Measurements from ENCODE around the gene MEIOSIN. TPM values are rescaled to one million over a fixed set of nuclear protein-coding genes. Genes with fewer than 3 reads are reported as not detected.
A peak's percentile ranks its signal among the peaks of the same experiment; 100 is the strongest.

The MEIOSIN gene
- total and polyA plus RNA-seq, 2 of the 13 experiments (the other 11 are each of a cell fraction or from before 2014, with no cell fraction given): not detected

GRCh38 chr19:45713141-45713540 is 20.1 kb upstream of the MEIOSIN start:
- Histone ChIP-seq H3K9me3 (ENCODE audit: low read length) (no peaks in the 10 kb centered on the region), H3K27me3 (ENCODE audit: control insufficient read depth in 1 of 2, insufficient read depth in 2 of 2, low read length in 2 of 2) (no peaks in the 10 kb centered on the region; a peak in 1 of 5 replicates), H3K4me1 (ENCODE audit: insufficient read depth, low read length) (peaks cover 23% of the 10 kb centered on the region), H3K36me3 (replicated peaks in 1 of 2; ENCODE audit: control insufficient read depth in 1 of 2, insufficient read depth in 2 of 2, low read length in 2 of 2) (peaks cover 3 to 6% of the 10 kb centered on the region in 2 experiments; a peak in 1 of 5 replicates), H3K9ac (ENCODE audit: insufficient read depth, low read depth, low read length) (no peak overlapping the region), H3K4me3 (replicated peaks in 1 of 3; ENCODE audit: insufficient read depth in 1 of 3, low read depth in 2 of 3, low read length in 3 of 3) (no peak overlapping the region), H2AFZ (ENCODE audit: low read length) (no peak overlapping the region), H4K20me1 (ENCODE audit: insufficient read depth, low read length) (no peaks in the 10 kb centered on the region), H3K4me2 (ENCODE audit: low read depth, low read length) (no peak overlapping the region), H3K27ac (ENCODE audit: extremely low read length, insufficient read depth, low read length) (no peak overlapping the region), H3K79me2 (ENCODE audit: insufficient read depth, low read length) (peaks cover 28% of the 10 kb centered on the region)
- intact Hi-C loops (cut with micrococcal nuclease; ENCODE audit: unreplicated experiment): no loop called here
- ChIA-PET CTCF (ENCODE audit: low intra/inter-chr PET ratio, low total read pairs) (no interaction called here), POLR2A (no interaction called here)
- WGBS (ENCODE audit: low lambda C conversion rate): 96% methylated on average over 8 of the region's 15 CpGs
- no TSS peak for BruUV-seq (replicated peaks)
- DNase-seq (ENCODE audit: low spot score) (no peak), FAIRE-seq (no peak), ATAC-seq (no peak)
- in situ Hi-C loops (cut with HindIII; ENCODE audit: extremely low pct_ligation_motif_present, low pct_unique_long_range_greater_than_20kb): no loop called here
- TF ChIP-seq AGO2 (optimal IDR thresholded peaks at IDR 0.05; ENCODE audit: low read depth, low read length) (peak; percentile 8), ZNF674 (CRISPR knock-in tag; IDR thresholded peaks at IDR 0.05; ENCODE audit: low read depth) (no peak)

- H4K20me1 ChIP-seq (ENCODE audit: insufficient read depth, low read length): no peaks in the 10 kb centered on the region
- WGBS (ENCODE audit: low lambda C conversion rate): 75% methylated on average over 3 of the region's 3 CpGs
- no peak overlapping the region for H3K27ac ChIP-seq (ENCODE audit: extremely low read length, insufficient read depth, low read length)
- CTCF ChIA-PET (ENCODE audit: low intra/inter-chr PET ratio, low total read pairs): no interaction called here
- no peak overlapping the region for H3K9ac ChIP-seq (ENCODE audit: insufficient read depth, low read depth, low read length)
- peaks cover 37% of the 10 kb centered on the region for H3K79me2 ChIP-seq (ENCODE audit: insufficient read depth, low read length)
- H3K27me3 ChIP-seq (ENCODE audit: control insufficient read depth in 1 of 2, insufficient read depth in 2 of 2, low read length in 2 of 2): no peaks in the 10 kb centered on the region; a peak in 1 of 5 replicates
- POLR2A ChIA-PET: interaction anchor here (1.4 to 4.7 kb wide), 3 partner anchors 23 to 54 kb away, joined by 3 to 94 read pairs (median 3); partner anchors contain the start of genes QPCTL and SIX5
- peaks cover 43% of the 10 kb centered on the region for H3K4me1 ChIP-seq (ENCODE audit: insufficient read depth, low read length)
- DNase-seq (ENCODE audit: low spot score) (no peak), ATAC-seq (no peak), FAIRE-seq (no peak)
- peak overlapping the region; percentile 80; the same call in 1 of the 2 replicates for H3K4me2 ChIP-seq (ENCODE audit: low read depth, low read length)
- in situ Hi-C loops (cut with HindIII; ENCODE audit: extremely low pct_ligation_motif_present, low pct_unique_long_range_greater_than_20kb) (no loop called here), intact Hi-C loops (cut with micrococcal nuclease; ENCODE audit: unreplicated experiment) (no loop called here)
- no TSS peak for BruUV-seq (replicated peaks)
- H3K4me3 ChIP-seq (replicated peaks in 1 of 3; ENCODE audit: insufficient read depth in 1 of 3, low read depth in 2 of 3, low read length in 3 of 3): no peak overlapping the region
- no peaks in the 10 kb centered on the region for H3K9me3 ChIP-seq (ENCODE audit: low read length)
- no peak overlapping the region for H2AFZ ChIP-seq (ENCODE audit: low read length)
- peaks cover 3 to 12% of the 10 kb centered on the region in 2 experiments; a peak in 1 of 5 replicates for H3K36me3 ChIP-seq (replicated peaks in 1 of 2; ENCODE audit: control insufficient read depth in 1 of 2, insufficient read depth in 2 of 2, low read length in 2 of 2)
- TF ChIP-seq ZNF17 (CRISPR knock-in tag; IDR thresholded peaks at IDR 0.05): no peak
- TF ChIP-seq SAP130 (CRISPR knock-in tag; IDR thresholded peaks at IDR 0.05; ENCODE audit: low read depth): 0 out of 2 replicates have a peak, but pooled peaks have one; percentile 6
- TF ChIP-seq HOXA3 (CRISPR knock-in tag; IDR thresholded peaks at IDR 0.05): 0 out of 2 replicates have a peak, but pooled peaks have one; percentile 17
- TF ChIP-seq RXRA (CRISPR knock-in tag; IDR thresholded peaks at IDR 0.05): no peak
- TF ChIP-seq ETV5 (CRISPR knock-in tag; IDR thresholded peaks at IDR 0.05; ENCODE audit: borderline replicate concordance): no peak
- 0 out of 4 replicates have a peak, but pooled peaks of 1 of the 2 experiments have one; percentile 34 for TF ChIP-seq NR2F1 (CRISPR knock-in tag; IDR thresholded peaks at IDR 0.05)
- TF ChIP-seq MAF1 (CRISPR knock-in tag; IDR thresholded peaks at IDR 0.05; ENCODE audit: borderline replicate concordance): no peak
- no peak for TF ChIP-seq SIX4 (CRISPR knock-in tag; IDR thresholded peaks at IDR 0.05)
- no peak for TF ChIP-seq ZFP62 (CRISPR knock-in tag; IDR thresholded peaks at IDR 0.05)
- no peak for TF ChIP-seq MAFF (IDR thresholded peaks at IDR 0.05; ENCODE audit: low read depth, low read length)
- 0 out of 2 replicates have a peak, but pooled peaks have one; percentile 28 for TF ChIP-seq NR2F6 (IDR thresholded peaks at IDR 0.05)
- TF ChIP-seq NR2F6 (CRISPR knock-in tag; IDR thresholded peaks at IDR 0.05): no peak
- TF ChIP-seq MXD4 (CRISPR knock-in tag; IDR thresholded peaks at IDR 0.05): no peak
- no peak for TF ChIP-seq ZSCAN20 (CRISPR knock-in tag; IDR thresholded peaks at IDR 0.05; ENCODE audit: borderline replicate concordance)
- TF ChIP-seq SNRNP70 (IDR thresholded peaks at IDR 0.05; ENCODE audit: low read depth, low read length): no peak
- TF ChIP-seq NR2F2 (IDR thresholded peaks at IDR 0.05; ENCODE audit: borderline replicate concordance, low read depth): peak; percentile 32; the same call in 1 of the 2 replicates
- no peak for TF ChIP-seq ZNF333 (CRISPR knock-in tag; IDR thresholded peaks at IDR 0.05; ENCODE audit: borderline replicate concordance)
- no peak for TF ChIP-seq ISL2 (CRISPR knock-in tag; IDR thresholded peaks at IDR 0.05)
- TF ChIP-seq ZNF224 (CRISPR knock-in tag; IDR thresholded peaks at IDR 0.05): 0 out of 2 replicates have a peak, but pooled peaks have one; percentile 29
- no peak for TF ChIP-seq GABPA (IDR thresholded peaks at IDR 0.05; ENCODE audit: low read depth, low read length)
- TF ChIP-seq GABPA (CRISPR knock-in tag; IDR thresholded peaks at IDR 0.05; ENCODE audit: low read depth): 0 out of 2 replicates have a peak, but pooled peaks have one; percentile 19
- TF ChIP-seq HNF4A (CRISPR knock-in tag; IDR thresholded peaks at IDR 0.05): no peak
Observed at GRCh38 chr19:45715139-45715538, 18.1 kb upstream of the MEIOSIN start.

All from HepG2 (cell line).